GM12878 (cell line): ENCODE measurements around the gene CNST. TPM values are rescaled to one million over a fixed set of nuclear protein-coding genes. Genes with fewer than 3 reads are reported as not detected.

Experiments used
- EED ChIP-seq: sonication (generic); IDR thresholded peaks from 2 replicates; pipeline ENCODE4 v1.6.1; 2016; ENCODE audit warnings: antibody characterized with exemption, low read depth
- IKZF2 ChIP-seq, 2 experiments: fragments of 450-650 bp; IDR thresholded peaks; 2 replicates each; pipeline ENCODE4 v1.6.1; 2017; ENCODE audit warnings: mild to moderate bottlenecking in 2 of 2, moderate library complexity in 2 of 2
- IRF5 ChIP-seq: fragments of 450-650 bp; IDR thresholded peaks from 2 replicates; pipeline ENCODE4 v1.6.1; 2017; ENCODE audit warnings: borderline replicate concordance
- NR2F1 ChIP-seq: fragments of 450-650 bp; conservative IDR thresholded peaks from 2 replicates; pipeline ENCODE4 v1.6.1; 2017; ENCODE audit warnings: mild to moderate bottlenecking
- RBBP5 ChIP-seq: fragments of 200-600 bp; sonication (generic); conservative IDR thresholded peaks from 2 replicates; pipeline ENCODE4 v1.6.1; 2016
- SUPT20H ChIP-seq: IDR thresholded peaks from 2 replicates; pipeline ENCODE4 v1.6.1; 2011; ENCODE audit warnings: low read depth, mild to moderate bottlenecking, low read length, moderate library complexity, borderline replicate concordance; ENCODE audit not compliant: control insufficient read depth
- TCF7 ChIP-seq: IDR thresholded peaks from 2 replicates; pipeline ENCODE4 v1.6.1; 2014; ENCODE audit warnings: antibody characterized with exemption, borderline replicate concordance
- WRNIP1 ChIP-seq: IDR thresholded peaks from 2 replicates; pipeline ENCODE4 v1.6.1; 2011; ENCODE audit warnings: low read depth, low read length, improper control_type of control experiment, borderline replicate concordance
- ZBTB40 ChIP-seq: fragments of 450-650 bp; IDR thresholded peaks from 2 replicates; pipeline ENCODE4 v1.6.1; 2016; ENCODE audit warnings: mild to moderate bottlenecking, moderate library complexity, borderline replicate concordance
- ZNF592 ChIP-seq: fragments of 450-650 bp; IDR thresholded peaks from 2 replicates; pipeline ENCODE4 v1.6.1; 2017; ENCODE audit warnings: mild to moderate bottlenecking, moderate library complexity
- polyA plus RNA-seq, 11 experiments: library from polyadenylated mRNA; depleted of rRNA in 4 of 11; unstranded in 6 of 11; stranded (reverse) in 5 of 11; fragments of >200 nt; fragmentation: Nextera tagmentation in 4 of 11; fragmentation: Illumina TruSeq in 1 of 11; extraction: Ambion mirVana in 4 of 11; extraction: Trizol in 1 of 11; gene quantifications; 1 replicate in 1 of 11; 2 replicates in 10 of 11; pipeline versions ENCODE4 v1.2.1 to v1.2.3, GENCODE V29; 2011 to 2016; ENCODE audit warnings: inconsistent platforms in 2 of 11, missing spikeins in 2 of 11, low read depth in 1 of 11
- total RNA-seq, 4 experiments: library from RNA; depleted of rRNA in 3 of 4; stranded (reverse); fragments of >200 nt in 3 of 4; fragmentation: Illumina TruSeq in 1 of 4; extraction: Trizol in 1 of 4; gene quantifications; 2 replicates each; pipeline versions ENCODE4 v1.2.1 to v1.2.3, GENCODE V29; 2013 to 2021

The CNST gene
- total and polyA plus RNA-seq, 10 of the 15 experiments (the other 5 are each of a cell fraction or from before 2014, with no cell fraction given): 4.8 to 16.2 (median 12.3) TPM

- no peak for TF ChIP-seq ZNF592
- no peak for TF ChIP-seq ZBTB40
- TF ChIP-seq TCF7: no peak
- TF ChIP-seq IKZF2 (IDR thresholded peaks at IDR 0.05): no peak
- TF ChIP-seq NR2F1: no peak
- no peak for TF ChIP-seq EED
- TF ChIP-seq SUPT20H: no peak
- TF ChIP-seq RBBP5: no peak
- TF ChIP-seq IRF5: no peak
- no peak for TF ChIP-seq WRNIP1
Measured at GRCh38 chr1:246647113-246647512, 80.9 kb downstream of the CNST start (continued).
